ENCODE results near the gene KCNH4. TPM values are rescaled to one million over a fixed set of nuclear protein-coding genes. Genes with fewer than 3 reads are reported as not detected.

The KCNH4 gene
- polyA plus RNA-seq, 1 donor (not counting 4 experiments of a cell fraction or from before 2014, with no cell fraction given), result not detected

GRCh38 chr17:42118126-42118510 is 62.8 kb downstream of the KCNH4 start:
- no peak overlapping the region for H3K4me2 ChIP-seq (ENCODE audit: control insufficient read depth, extremely low read depth, insufficient read depth, low read depth, low read length)
- peaks cover 28% of the 10 kb centered on the region for H3K4me1 ChIP-seq (ENCODE audit: control insufficient read depth, extremely low read depth, insufficient read depth, low read length)
- FAIRE-seq, result no peak
- no peak overlapping the region for H3K9ac ChIP-seq (ENCODE audit: control insufficient read depth, extremely low read depth, insufficient read depth, low read length)
- no peaks in the 10 kb centered on the region for H3K9me1 ChIP-seq (ENCODE audit: control insufficient read depth, extremely low read depth, insufficient read depth, low read length)
- no peak overlapping the region for H2AFZ ChIP-seq (ENCODE audit: control insufficient read depth, low read length)
- no peak overlapping the region for H3K4me3 ChIP-seq (ENCODE audit: control insufficient read depth in 2 of 3, extremely low read depth in 1 of 3, insufficient read depth in 2 of 3, low read depth in 1 of 3, low read length in 3 of 3)
- no peak overlapping the region for H3K27ac ChIP-seq (ENCODE audit: control insufficient read depth, insufficient read depth, low read length)
- H3K36me3 ChIP-seq (ENCODE audit: control insufficient read depth in 2 of 2, extremely low read depth in 1 of 2, insufficient read depth in 2 of 2, low read length in 2 of 2), result peaks cover 18 to 26% of the 10 kb centered on the region in 2 experiments
- H4K20me1 ChIP-seq (ENCODE audit: control insufficient read depth, extremely low read depth, insufficient read depth, low read length), result no peaks in the 10 kb centered on the region
- H3K79me2 ChIP-seq (ENCODE audit: control insufficient read depth, insufficient read depth, low read length), result peaks cover 3% of the 10 kb centered on the region
- TF ChIP-seq CTCF (optimal IDR thresholded peaks at IDR 0.05 in 1 of 3, IDR thresholded peaks at IDR 0.05 in 1 of 3, conservative IDR thresholded peaks at IDR 0.05 in 1 of 3; ENCODE audit: extremely low read depth in 1 of 3, insufficient read depth in 2 of 3, low read length in 3 of 3), result no peak
- no peak for TF ChIP-seq EZH2 (IDR thresholded peaks at IDR 0.05; ENCODE audit: low read length)
- dilution Hi-C loops (cut with MboI; ENCODE audit: extremely low pct_ligation_motif_present, low sequenced_read_pairs), result no loop called here
- no peaks in the 10 kb centered on the region for H3K9me3 ChIP-seq (ENCODE audit: control insufficient read depth, low read depth, low read length)
- no peak for DNase-seq (ENCODE audit: low read depth, low spot score)
- no peaks in the 10 kb centered on the region for H3K27me3 ChIP-seq (ENCODE audit: control insufficient read depth, extremely low read depth, insufficient read depth, low read length)

- Histone ChIP-seq H4K20me1 (ENCODE audit: control insufficient read depth, extremely low read depth, insufficient read depth, low read length) (no peaks in the 10 kb centered on the region), H3K9me3 (ENCODE audit: control insufficient read depth, low read depth, low read length) (no peaks in the 10 kb centered on the region), H3K36me3 (ENCODE audit: control insufficient read depth in 2 of 2, extremely low read depth in 1 of 2, insufficient read depth in 2 of 2, low read length in 2 of 2) (peaks cover 18 to 26% of the 10 kb centered on the region in 2 experiments), H2AFZ (ENCODE audit: control insufficient read depth, low read length) (no peak overlapping the region), H3K9me1 (ENCODE audit: control insufficient read depth, extremely low read depth, insufficient read depth, low read length) (no peaks in the 10 kb centered on the region), H3K4me3 (ENCODE audit: control insufficient read depth in 2 of 3, extremely low read depth in 1 of 3, insufficient read depth in 2 of 3, low read depth in 1 of 3, low read length in 3 of 3) (no peak overlapping the region), H3K27ac (ENCODE audit: control insufficient read depth, insufficient read depth, low read length) (no peak overlapping the region), H3K79me2 (ENCODE audit: control insufficient read depth, insufficient read depth, low read length) (peaks cover 3% of the 10 kb centered on the region), H3K4me2 (ENCODE audit: control insufficient read depth, extremely low read depth, insufficient read depth, low read depth, low read length) (no peak overlapping the region), H3K27me3 (ENCODE audit: control insufficient read depth, extremely low read depth, insufficient read depth, low read length) (no peaks in the 10 kb centered on the region), H3K4me1 (ENCODE audit: control insufficient read depth, extremely low read depth, insufficient read depth, low read length) (peaks cover 29% of the 10 kb centered on the region), H3K9ac (ENCODE audit: control insufficient read depth, extremely low read depth, insufficient read depth, low read length) (no peak overlapping the region)
- DNase-seq (ENCODE audit: low read depth, low spot score) (no peak), FAIRE-seq (no peak)
- dilution Hi-C loops (cut with MboI; ENCODE audit: extremely low pct_ligation_motif_present, low sequenced_read_pairs), result no loop called here
- TF ChIP-seq CTCF (optimal IDR thresholded peaks at IDR 0.05 in 1 of 3, IDR thresholded peaks at IDR 0.05 in 1 of 3, conservative IDR thresholded peaks at IDR 0.05 in 1 of 3; ENCODE audit: extremely low read depth in 1 of 3, insufficient read depth in 2 of 3, low read length in 3 of 3) (no peak), EZH2 (IDR thresholded peaks at IDR 0.05; ENCODE audit: low read length) (no peak)
Measured at GRCh38 chr17:42117397-42118125, 63.4 kb downstream of the KCNH4 start.
